LNCaP clone FGC (cell line): ENCODE data around the gene PAPSS1.

Source experiments
- DNase-seq: peaks from one replicate; pipeline ENCODE4 v3.0.0-alpha.2; 2011; ENCODE audit warnings: low read depth
- H3K4me3 ChIP-seq: 2 replicates; pipeline ENCODE4 v1.5.1; 2011; ENCODE audit warnings: mild to moderate bottlenecking, low read depth, low read length, control low read depth
- CTCF ChIP-seq: IDR thresholded peaks from 2 replicates; pipeline ENCODE4 v1.5.1; 2012; ENCODE audit warnings: mild to moderate bottlenecking; ENCODE audit not compliant: control insufficient read depth, insufficient read depth; ENCODE audit errors: extremely low read depth

PAPSS1 gene

GRCh38 chr4:107714256-107714655 is 5.8 kb downstream of the PAPSS1 start:
- DNase-seq = no peak
- TF ChIP-seq CTCF = no peak
- no peak overlapping the region for H3K4me3 ChIP-seq

- no peak for TF ChIP-seq CTCF
- no peak for DNase-seq
- no peak overlapping the region for H3K4me3 ChIP-seq
These were observed 7.8 kb downstream of the PAPSS1 start for GRCh38 chr4:107712236-107712635.

GRCh38 chr4:107711831-107712230 is 8.2 kb downstream of the PAPSS1 start:
- no peak for TF ChIP-seq CTCF
- no peak overlapping the region for H3K4me3 ChIP-seq
- no peak for DNase-seq

GRCh38 chr4:107710493-107711459 is 9.3 kb downstream of the PAPSS1 start:
- no peak for DNase-seq
- TF ChIP-seq CTCF = no peak
- no peak overlapping the region for H3K4me3 ChIP-seq

GRCh38 chr4:107709916-107710315 is 10.1 kb downstream of the PAPSS1 start:
- TF ChIP-seq CTCF = no peak
- DNase-seq = no peak
- H3K4me3 ChIP-seq = no peak overlapping the region

GRCh38 chr4:107708225-107708624 is 11.8 kb downstream of the PAPSS1 start:
- peak; percentile 64 for DNase-seq
- TF ChIP-seq CTCF = no peak
- H3K4me3 ChIP-seq = no peak overlapping the region
